ENCODE data around the gene MAP7D1.

MAP7D1 gene

GRCh38 chr1:36128905-36129206 lies 27.1 kb upstream of the MAP7D1 start:
- peaks cover 14% of the 10 kb centered on the region for H3K27me3 ChIP-seq (replicated peaks)
- no peak overlapping the region for H3K27ac ChIP-seq
- H3K36me3 ChIP-seq (replicated peaks): no peaks in the 10 kb centered on the region
- no peak for DNase-seq
- TF ChIP-seq, protein P1, sequence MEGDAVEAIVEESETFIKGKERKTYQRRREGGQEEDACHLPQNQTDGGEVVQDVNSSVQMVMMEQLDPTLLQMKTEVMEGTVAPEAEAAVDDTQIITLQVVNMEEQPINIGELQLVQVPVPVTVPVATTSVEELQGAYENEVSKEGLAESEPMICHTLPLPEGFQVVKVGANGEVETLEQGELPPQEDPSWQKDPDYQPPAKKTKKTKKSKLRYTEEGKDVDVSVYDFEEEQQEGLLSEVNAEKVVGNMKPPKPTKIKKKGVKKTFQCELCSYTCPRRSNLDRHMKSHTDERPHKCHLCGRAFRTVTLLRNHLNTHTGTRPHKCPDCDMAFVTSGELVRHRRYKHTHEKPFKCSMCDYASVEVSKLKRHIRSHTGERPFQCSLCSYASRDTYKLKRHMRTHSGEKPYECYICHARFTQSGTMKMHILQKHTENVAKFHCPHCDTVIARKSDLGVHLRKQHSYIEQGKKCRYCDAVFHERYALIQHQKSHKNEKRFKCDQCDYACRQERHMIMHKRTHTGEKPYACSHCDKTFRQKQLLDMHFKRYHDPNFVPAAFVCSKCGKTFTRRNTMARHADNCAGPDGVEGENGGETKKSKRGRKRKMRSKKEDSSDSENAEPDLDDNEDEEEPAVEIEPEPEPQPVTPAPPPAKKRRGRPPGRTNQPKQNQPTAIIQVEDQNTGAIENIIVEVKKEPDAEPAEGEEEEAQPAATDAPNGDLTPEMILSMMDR (IDR thresholded peaks at IDR 0.05; ENCODE audit: low read depth, low read length, missing control alignments): no peak
- in situ Hi-C loops (cut with HindIII; ENCODE audit: low pct_ligation_motif_present, low sequenced_read_pairs): no loop called here
- no peak overlapping the region for H3K4me3 ChIP-seq (ENCODE audit: low read depth, low read length)

DNA sequence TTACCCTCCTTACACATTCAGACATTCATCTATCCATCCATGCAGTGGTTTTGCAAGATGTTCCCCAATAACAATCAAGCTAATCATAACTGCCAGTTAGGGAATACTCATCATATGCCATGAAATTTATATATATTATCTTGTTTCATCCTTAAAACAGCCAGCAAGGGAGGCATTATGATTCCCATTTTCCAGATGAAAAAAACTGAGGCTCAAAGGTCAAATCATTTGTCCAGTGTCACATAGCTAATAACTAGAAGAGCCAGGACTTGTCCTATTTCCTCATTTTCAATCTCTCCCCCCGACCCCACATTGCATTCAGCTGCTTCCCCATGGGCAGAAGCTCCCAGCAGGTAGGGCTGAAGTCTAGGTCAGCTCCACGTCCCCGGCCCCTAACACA lies 23.9 kb upstream of the MAP7D1 start:
- no peak for DNase-seq
- TF ChIP-seq, protein P1 (IDR thresholded peaks at IDR 0.05; ENCODE audit: low read depth, low read length, missing control alignments): no peak
- Histone ChIP-seq H3K27me3 (replicated peaks) (no peaks in the 10 kb centered on the region), H3K36me3 (replicated peaks) (peaks cover 4% of the 10 kb centered on the region), H3K4me3 (ENCODE audit: low read depth, low read length) (no peak overlapping the region), H3K27ac (no peak overlapping the region)
- in situ Hi-C loops (cut with HindIII; ENCODE audit: low pct_ligation_motif_present, low sequenced_read_pairs): loop anchor here (10.0 kb wide), 1 partner anchor 153 kb away; no protein-coding TSS in a partner anchor

- Histone ChIP-seq H3K27me3 (replicated peaks) (no peaks in the 10 kb centered on the region), H3K27ac (no peak overlapping the region), H3K36me3 (replicated peaks) (peaks cover 18% of the 10 kb centered on the region), H3K4me3 (ENCODE audit: low read depth, low read length) (no peak overlapping the region)
- in situ Hi-C loops (cut with HindIII; ENCODE audit: low pct_ligation_motif_present, low sequenced_read_pairs): loop anchor here (10.0 kb wide), 1 partner anchor 151 kb away; no protein-coding TSS in a partner anchor
- TF ChIP-seq, protein P1 (IDR thresholded peaks at IDR 0.05; ENCODE audit: low read depth, low read length, missing control alignments): no peak
- DNase-seq: peak; percentile 75
Observed at GRCh38 chr1:36133484-36133883, 22.5 kb upstream of the MAP7D1 start.

GRCh38 chr1:36134031-36134430 lies 21.9 kb upstream of the MAP7D1 start:
- DNase-seq: no peak
- in situ Hi-C loops (cut with HindIII; ENCODE audit: low pct_ligation_motif_present, low sequenced_read_pairs): loop anchor here (10.0 kb wide), 1 partner anchor 151 kb away; no protein-coding TSS in a partner anchor
- H3K36me3 ChIP-seq (replicated peaks): peaks cover 18% of the 10 kb centered on the region
- H3K27me3 ChIP-seq (replicated peaks): no peaks in the 10 kb centered on the region
- TF ChIP-seq, protein P1 (IDR thresholded peaks at IDR 0.05; ENCODE audit: low read depth, low read length, missing control alignments): no peak
- H3K27ac ChIP-seq: no peak overlapping the region
- no peak overlapping the region for H3K4me3 ChIP-seq (ENCODE audit: low read depth, low read length)

- Histone ChIP-seq H3K27ac (no peak overlapping the region), H3K36me3 (replicated peaks) (peaks cover 18% of the 10 kb centered on the region), H3K4me3 (ENCODE audit: low read depth, low read length) (no peak overlapping the region), H3K27me3 (replicated peaks) (no peaks in the 10 kb centered on the region)
- in situ Hi-C loops (cut with HindIII; ENCODE audit: low pct_ligation_motif_present, low sequenced_read_pairs): loop anchor here (10.0 kb wide), 1 partner anchor 150 kb away; no protein-coding TSS in a partner anchor
- TF ChIP-seq, protein P1 (IDR thresholded peaks at IDR 0.05; ENCODE audit: low read depth, low read length, missing control alignments): peak; percentile 90
- DNase-seq: peak; percentile 55
Observed at GRCh38 chr1:36134505-36135329, 21.2 kb upstream of the MAP7D1 start.
